Measurements from ENCODE around the gene MIA3. TPM values are rescaled to one million over a fixed set of nuclear protein-coding genes. Genes with fewer than 3 reads are reported as not detected.

Gene MIA3
- polyA plus RNA-seq, 1 donor from 2014 or later, result 26.9 TPM

DNA sequence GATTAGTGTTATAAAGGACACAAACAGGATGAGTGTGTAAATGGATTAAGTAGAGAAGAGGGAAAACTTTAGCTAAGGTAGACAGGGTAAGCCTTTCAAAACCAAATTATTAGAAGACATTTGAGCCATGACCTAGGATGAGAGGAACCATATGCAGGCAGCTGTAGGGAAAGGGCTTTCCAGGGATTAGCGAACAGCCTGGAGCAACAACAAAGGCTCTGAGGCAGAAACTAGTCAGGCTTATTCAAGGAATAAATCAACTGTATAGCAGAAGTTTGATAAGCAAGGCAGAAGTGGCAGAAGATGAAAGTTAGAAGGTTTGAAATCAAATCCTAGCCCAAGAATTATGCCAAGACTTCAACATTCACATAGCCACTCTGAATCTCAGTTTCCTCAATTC lies 73.1 kb downstream of the MIA3 start:
- no peak overlapping the region for H2AFZ ChIP-seq (ENCODE audit: low read depth, low read length)
- H3K9me3 ChIP-seq (ENCODE audit: low read length), result no peaks in the 10 kb centered on the region
- H3K79me2 ChIP-seq (replicated peaks; ENCODE audit: insufficient read depth, low read length), result no peaks in the 10 kb centered on the region
- no peaks in the 10 kb centered on the region for H3K27me3 ChIP-seq (ENCODE audit: insufficient read depth, low read depth, low read length)
- H3K27ac ChIP-seq (ENCODE audit: low read length), result no peak overlapping the region
- H3K36me3 ChIP-seq (ENCODE audit: insufficient read depth, low read length), result no peaks in the 10 kb centered on the region
- no peak overlapping the region for H3K9ac ChIP-seq (ENCODE audit: low read length)
- H3K4me2 ChIP-seq (ENCODE audit: low read length), result no peak overlapping the region
- H3K4me3 ChIP-seq (ENCODE audit: low read length), result no peak overlapping the region
- H3K9me2 ChIP-seq (ENCODE audit: insufficient read depth, low read length), result no peaks in the 10 kb centered on the region
- H4K20me1 ChIP-seq (ENCODE audit: insufficient read depth), result no peaks in the 10 kb centered on the region
- no peak for TF ChIP-seq EP300 (conservative IDR thresholded peaks at IDR 0.05; ENCODE audit: poor library complexity, severe bottlenecking)
- TF ChIP-seq TAF1 (IDR thresholded peaks at IDR 0.05; ENCODE audit: low read depth), result no peak
- TF ChIP-seq, protein P1, sequence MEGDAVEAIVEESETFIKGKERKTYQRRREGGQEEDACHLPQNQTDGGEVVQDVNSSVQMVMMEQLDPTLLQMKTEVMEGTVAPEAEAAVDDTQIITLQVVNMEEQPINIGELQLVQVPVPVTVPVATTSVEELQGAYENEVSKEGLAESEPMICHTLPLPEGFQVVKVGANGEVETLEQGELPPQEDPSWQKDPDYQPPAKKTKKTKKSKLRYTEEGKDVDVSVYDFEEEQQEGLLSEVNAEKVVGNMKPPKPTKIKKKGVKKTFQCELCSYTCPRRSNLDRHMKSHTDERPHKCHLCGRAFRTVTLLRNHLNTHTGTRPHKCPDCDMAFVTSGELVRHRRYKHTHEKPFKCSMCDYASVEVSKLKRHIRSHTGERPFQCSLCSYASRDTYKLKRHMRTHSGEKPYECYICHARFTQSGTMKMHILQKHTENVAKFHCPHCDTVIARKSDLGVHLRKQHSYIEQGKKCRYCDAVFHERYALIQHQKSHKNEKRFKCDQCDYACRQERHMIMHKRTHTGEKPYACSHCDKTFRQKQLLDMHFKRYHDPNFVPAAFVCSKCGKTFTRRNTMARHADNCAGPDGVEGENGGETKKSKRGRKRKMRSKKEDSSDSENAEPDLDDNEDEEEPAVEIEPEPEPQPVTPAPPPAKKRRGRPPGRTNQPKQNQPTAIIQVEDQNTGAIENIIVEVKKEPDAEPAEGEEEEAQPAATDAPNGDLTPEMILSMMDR (IDR thresholded peaks at IDR 0.05; ENCODE audit: poor library complexity, severe bottlenecking), result no peak
- no peak for TF ChIP-seq RAD21 (conservative IDR thresholded peaks at IDR 0.05)
- TF ChIP-seq EZH2 (IDR thresholded peaks at IDR 0.05; ENCODE audit: borderline replicate concordance, insufficient read depth, low read length, poor library complexity, severe bottlenecking), result no peak
- no peak for TF ChIP-seq MXI1 (conservative IDR thresholded peaks at IDR 0.05; ENCODE audit: poor library complexity, severe bottlenecking)
- no peak for TF ChIP-seq SMC3 (conservative IDR thresholded peaks at IDR 0.05; ENCODE audit: poor library complexity)
- TF ChIP-seq REST (IDR thresholded peaks at IDR 0.05; ENCODE audit: borderline replicate concordance), result no peak
- no peak for TF ChIP-seq POLR2AphosphoS5 (IDR thresholded peaks at IDR 0.05)
- no peaks in the 10 kb centered on the region for H3F3A ChIP-seq (ENCODE audit: insufficient read depth, low read length, poor library complexity, severe bottlenecking)

DNA sequence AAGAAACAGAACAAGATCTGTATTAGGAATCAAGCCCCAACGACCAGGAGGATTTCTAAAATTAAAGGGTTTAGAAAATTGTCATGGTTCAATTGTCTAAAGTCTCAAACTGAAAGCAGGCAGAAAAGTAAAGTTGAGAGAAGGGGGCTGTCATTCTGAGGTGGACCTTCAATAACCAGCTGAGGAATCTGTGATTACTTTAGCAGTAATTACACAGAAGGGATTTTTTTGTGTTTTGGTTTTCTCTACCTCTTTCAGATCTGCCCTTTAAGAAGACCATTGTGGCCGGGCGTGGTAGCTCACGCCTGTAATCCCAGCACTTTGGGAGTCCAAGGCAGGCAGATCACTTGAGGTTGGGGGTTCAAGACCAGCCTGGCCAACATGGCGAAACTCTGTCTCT lies 77.0 kb downstream of the MIA3 start:
- Histone ChIP-seq H2AFZ (ENCODE audit: low read depth, low read length) (no peak overlapping the region), H3K36me3 (ENCODE audit: insufficient read depth, low read length) (no peaks in the 10 kb centered on the region), H3K9me3 (ENCODE audit: low read length) (no peaks in the 10 kb centered on the region), H4K20me1 (ENCODE audit: insufficient read depth) (no peaks in the 10 kb centered on the region), H3K79me2 (replicated peaks; ENCODE audit: insufficient read depth, low read length) (no peaks in the 10 kb centered on the region), H3K4me2 (ENCODE audit: low read length) (no peak overlapping the region), H3K9me2 (ENCODE audit: insufficient read depth, low read length) (no peaks in the 10 kb centered on the region), H3K9ac (ENCODE audit: low read length) (no peak overlapping the region), H3K27me3 (ENCODE audit: insufficient read depth, low read depth, low read length) (no peaks in the 10 kb centered on the region), H3K4me3 (ENCODE audit: low read length) (no peak overlapping the region), H3F3A (ENCODE audit: insufficient read depth, low read length, poor library complexity, severe bottlenecking) (no peaks in the 10 kb centered on the region), H3K27ac (ENCODE audit: low read length) (no peak overlapping the region)
- TF ChIP-seq REST (IDR thresholded peaks at IDR 0.05; ENCODE audit: borderline replicate concordance), result no peak
- no peak for TF ChIP-seq MXI1 (conservative IDR thresholded peaks at IDR 0.05; ENCODE audit: poor library complexity, severe bottlenecking)

Data from neural cell (in vitro differentiated cells).